KBM-7 (cell line): ENCODE data around the gene OSBPL5.

Experiments
- DNase-seq: peaks from one replicate; pipeline ENCODE4 v3.0.0-alpha.2; 2015
- in situ Hi-C: fragments of 300-500 bp; cut with MboI; formaldehyde crosslinking; loops from 2 replicates; pipeline ENCODE4 v1.14.3; 2020; ENCODE audit warnings: low sequenced_read_pairs, low pct_unique_long_range_greater_than_20kb, mixed read lengths

The OSBPL5 gene

DNA sequence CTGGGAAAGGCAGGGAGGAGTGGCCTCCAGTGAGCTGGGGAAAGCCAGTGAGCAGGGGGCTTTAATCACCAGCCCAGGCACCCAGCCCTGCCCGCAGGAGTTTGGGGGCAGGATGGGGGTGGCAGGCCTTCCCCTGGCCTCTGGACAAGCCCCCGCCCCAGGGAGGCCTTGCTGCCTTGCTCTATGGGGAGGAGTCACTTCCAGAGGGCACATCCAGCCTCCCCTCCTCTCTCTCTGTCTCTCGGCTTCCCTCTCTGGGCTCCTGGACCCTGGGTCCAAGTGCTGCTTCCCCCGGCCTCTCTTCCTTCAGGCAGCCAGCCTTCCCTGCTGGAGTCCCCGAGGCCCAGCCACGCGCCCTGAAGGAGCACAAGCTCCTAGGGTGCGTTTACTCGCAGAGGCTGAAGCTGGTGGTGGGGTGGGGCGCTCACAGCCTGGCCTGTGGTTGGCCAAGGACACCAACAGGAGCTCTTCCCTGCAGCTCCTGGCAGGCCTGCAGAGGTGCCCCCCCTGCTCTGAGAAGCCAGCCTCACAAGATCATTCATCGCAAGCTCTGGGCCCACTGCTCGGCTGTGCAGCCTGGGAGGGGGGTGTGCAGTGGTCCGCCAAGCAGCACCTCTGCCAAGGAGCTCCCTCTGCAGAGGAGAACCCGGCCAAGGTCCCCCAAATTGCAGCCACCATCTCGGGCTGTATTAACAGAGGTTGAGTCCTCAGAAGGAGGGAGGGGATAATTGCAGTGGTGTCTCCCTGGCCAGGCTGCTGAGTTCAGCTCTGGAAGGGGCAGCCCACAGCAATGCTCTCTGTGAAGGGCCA is 25.4 kb downstream of the OSBPL5 start:
- DNase-seq = no peak
- in situ Hi-C loops = no loop called here

DNA sequence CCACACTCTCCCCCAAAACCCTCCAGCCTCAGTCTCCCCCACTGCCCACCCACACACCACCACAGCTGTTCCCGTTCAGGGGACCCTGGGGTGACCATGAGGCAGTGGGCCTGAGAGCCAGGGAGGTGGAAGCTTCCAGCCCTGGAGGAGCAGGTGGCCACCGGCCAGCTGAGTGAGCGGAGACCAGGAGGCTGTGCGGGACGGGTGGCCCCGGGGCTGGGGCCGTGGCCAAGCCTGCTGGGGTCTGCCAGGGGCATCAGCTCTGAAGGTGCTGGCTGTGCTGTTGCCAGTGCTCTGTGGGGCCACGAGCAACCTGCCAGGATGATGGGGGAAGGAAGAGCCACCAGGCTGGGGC is 26.0 kb downstream of the OSBPL5 start:
- DNase-seq = no peak
- in situ Hi-C loops = no loop called here

DNA sequence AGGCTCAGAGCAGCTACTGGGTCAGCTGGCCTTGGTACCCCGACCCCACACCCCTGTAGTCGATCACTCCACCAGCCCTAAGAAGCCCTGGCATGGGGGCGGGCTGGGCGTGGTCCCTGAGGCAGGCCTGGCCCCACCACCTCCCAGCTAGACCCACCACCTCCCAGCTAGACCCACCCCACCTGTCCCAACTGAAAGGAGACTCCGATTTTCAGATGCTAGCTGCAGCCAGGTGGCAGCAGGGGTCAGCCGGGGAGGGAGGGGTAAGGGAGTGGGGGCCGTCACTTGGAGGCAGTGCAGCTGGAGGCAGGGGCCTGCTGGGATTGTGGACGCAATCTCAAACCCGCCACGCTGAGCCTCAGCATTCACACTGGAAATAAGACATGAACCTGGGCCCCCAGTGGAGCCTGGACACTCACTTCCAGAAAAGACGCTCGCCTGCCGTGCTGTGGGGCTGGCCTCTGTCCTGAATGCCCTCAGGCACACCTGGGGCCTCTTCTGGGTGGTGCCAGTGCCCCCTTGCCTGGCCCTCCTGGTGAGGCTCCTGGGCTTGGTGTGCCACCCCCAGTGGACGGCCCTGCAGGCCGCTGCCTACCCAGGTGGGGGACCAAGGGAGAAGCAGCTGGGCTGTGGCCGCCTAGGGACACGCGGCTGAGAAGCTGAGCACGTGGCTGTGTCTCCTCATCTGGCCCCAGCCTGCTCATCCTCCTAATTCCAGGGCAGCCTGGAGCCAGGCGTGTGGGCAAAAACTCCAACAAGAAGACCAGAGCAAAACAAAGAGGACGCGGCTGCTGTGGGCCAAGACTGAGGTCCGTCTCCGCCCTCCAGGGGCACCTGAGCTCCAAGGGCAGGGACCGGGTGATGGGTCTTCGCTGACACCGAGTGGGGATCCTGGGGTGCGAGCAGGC is 26.7 kb downstream of the OSBPL5 start:
- in situ Hi-C loops = no loop called here
- DNase-seq = no peak

DNA sequence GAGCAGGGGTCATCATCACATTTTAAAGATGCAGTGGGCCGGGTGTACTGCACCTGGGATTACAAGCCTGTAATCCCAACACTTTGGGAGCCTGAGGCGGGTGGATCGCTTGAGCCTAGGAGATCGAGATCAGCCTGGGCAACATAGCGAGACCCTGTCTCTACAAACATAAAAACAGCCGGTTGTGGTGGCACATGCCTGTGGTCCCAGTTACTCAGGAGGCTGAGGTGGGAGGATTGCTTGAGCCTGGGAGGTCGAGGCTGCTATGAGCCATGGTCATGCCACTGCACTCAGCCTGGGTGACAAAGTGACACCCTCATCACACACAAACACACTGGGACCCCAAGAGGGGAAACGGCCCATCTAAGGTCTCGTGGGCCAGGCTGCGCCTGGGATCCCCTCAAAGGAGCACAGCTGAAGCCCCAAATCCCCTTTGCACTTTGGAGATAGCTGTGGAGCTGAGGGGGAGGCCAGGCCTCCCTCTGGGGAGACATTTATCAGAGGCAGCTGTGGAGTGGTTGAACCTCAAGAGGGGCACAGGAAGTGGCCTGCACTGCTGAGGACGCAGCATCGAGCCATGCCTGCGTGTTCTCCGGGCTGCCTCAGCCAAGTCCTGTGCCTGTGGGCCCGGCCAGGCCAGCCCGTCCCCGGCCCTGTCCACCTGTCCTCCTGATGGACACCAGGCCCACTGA is 27.5 kb downstream of the OSBPL5 start:
- in situ Hi-C loops = no loop called here
- no peak for DNase-seq

DNA sequence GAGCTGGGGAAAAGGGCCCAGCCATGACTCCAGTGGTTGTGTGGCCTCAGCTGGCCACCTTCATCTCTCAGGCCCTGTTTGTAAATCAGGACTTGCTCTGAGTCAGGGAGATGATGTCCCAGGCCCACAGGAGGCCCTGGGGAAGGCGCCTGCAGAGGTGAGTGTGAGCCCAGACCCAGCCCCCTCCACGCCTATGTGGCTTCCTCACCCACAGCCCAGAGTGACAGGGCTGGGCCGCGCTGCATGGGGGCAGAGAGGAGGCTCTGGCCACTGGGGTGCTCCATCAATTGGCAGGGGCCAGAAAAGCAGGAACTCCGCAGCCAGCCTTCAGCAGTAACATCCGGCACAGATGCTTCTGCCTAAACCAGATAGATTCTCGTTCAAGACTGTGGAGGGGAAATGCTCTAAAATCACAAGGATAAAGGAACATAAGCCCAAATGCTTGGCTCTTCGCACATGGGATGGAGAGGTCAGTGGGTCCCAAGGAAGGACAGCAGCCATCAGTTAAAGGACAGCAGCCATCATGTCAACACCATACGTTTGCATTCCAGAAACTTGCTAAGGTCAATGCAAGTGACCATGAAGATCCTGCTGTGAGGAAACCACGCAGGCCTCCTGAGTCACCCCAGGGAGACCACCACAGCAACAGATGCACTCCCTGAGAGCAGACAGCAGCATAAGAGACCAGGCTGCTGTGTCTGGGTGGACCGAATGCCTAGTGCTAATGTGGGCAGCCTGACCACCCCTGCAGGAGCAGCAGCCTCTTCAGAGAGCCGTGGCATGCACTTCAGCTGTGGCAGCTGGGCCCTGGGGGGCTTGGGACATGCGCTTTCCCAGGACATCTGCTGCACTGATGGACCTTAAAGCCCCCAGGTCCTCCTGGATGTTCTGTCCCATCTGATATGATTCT is 28.3 kb downstream of the OSBPL5 start:
- no peak for DNase-seq
- in situ Hi-C loops = no loop called here

DNA sequence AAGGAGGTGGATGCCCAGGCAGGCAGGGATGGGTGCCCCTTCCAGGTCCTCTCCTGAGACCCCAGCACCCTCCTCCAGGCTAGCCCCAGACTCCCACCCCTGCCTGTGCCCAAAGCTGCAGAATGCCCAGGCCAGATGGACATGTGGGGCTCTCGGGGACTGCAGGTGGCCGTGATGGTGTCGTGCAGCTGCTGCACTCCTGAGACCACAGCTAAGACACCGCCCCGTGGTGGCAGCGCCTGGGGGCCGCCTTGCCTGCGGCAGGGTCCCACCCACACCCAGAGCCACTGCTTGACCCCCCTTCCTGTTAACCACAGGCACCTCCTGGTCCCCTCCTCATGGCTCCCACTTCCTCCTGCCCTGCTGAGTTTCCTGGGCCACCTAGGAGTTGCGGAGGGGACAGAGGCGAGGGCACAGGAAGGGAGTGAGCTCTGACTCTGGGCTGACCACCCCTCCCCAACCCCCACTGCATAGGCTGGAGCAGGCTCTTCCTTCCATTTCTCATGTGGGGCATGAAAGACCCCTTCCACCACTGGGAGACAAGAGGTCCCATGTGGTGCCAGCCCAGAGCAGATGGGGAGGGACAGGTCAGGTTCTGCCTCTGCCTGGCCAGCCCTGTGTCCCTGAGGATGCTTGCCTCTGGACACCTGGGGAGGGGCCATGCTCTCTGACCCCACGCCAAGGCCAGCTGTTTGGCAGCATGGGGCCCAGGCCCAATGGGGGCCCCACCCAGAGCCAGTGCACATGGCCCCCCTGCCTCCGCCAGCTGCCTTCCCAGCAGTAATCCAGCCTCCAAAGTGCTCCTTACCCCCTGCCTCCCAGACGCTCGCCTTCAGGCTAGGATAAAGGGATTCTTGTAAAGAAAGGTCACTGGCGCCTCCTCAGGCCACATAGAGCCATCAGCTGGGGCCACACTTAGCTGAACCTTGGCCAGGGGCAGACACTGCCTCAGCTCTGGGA is 29.3 kb downstream of the OSBPL5 start:
- in situ Hi-C loops = no loop called here
- DNase-seq = peak; percentile 32

DNA sequence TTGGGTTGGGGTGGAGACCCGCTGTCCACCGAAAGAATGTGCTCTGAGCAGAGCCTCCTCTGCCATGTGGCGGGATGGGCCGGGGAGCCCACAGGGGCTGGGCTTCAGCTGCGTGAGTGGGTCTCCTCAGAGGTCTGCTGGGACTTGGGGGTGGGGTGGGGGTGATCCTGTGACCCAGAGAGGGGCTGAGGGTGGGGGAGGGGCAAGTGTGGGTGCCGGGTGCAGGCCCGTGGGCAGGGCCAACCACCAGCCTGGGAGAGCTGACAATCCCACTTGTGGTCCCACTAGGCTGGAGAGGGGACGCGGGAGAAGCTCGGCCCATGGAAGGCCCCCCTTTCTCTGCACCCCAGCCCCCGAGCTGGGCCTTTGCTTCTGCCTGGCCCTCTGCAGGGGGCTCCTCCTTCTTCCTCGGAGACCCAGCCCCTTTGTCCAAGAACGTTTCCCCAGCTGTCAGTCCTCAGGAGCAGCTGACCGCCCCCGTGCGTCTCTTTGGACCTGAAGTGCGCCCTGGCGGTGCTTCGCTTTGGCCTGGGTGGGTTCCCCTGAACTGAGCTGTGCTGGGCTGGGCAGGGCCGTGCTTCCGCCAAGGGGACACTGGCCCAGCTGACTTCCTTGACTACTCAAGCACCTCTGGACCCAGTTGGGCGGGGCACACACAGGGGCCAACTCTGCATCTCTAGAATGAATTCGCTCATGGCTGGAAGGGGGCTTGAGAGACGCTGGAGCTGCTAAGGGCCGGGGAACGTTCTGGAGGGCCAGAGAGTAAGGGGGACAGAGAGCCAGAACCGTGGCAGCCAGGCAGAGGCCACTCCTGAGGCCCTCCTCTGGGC is 30.2 kb downstream of the OSBPL5 start:
- DNase-seq = no peak
- in situ Hi-C loops = no loop called here

DNA sequence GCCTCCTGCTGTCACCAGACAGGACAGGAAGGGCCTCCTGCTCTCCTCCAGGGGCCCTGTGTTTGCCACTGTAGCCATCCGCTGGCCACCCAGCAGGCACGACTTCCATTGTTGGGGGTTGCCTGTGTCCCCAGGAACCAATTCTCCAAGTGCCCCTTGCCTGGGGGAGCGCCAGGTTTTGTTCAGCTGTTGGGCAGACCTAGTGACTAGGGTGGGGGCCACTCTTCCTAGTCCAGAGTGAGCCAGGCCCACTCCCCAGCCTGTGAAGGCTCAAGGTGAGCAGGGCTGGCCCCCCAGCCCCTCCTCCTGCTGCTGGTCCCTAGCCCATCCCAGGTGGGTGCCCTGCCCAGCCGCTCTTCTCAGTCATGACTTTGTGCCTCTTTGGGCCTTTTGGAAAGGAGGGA is 30.9 kb downstream of the OSBPL5 start:
- in situ Hi-C loops = no loop called here
- no peak for DNase-seq

DNA sequence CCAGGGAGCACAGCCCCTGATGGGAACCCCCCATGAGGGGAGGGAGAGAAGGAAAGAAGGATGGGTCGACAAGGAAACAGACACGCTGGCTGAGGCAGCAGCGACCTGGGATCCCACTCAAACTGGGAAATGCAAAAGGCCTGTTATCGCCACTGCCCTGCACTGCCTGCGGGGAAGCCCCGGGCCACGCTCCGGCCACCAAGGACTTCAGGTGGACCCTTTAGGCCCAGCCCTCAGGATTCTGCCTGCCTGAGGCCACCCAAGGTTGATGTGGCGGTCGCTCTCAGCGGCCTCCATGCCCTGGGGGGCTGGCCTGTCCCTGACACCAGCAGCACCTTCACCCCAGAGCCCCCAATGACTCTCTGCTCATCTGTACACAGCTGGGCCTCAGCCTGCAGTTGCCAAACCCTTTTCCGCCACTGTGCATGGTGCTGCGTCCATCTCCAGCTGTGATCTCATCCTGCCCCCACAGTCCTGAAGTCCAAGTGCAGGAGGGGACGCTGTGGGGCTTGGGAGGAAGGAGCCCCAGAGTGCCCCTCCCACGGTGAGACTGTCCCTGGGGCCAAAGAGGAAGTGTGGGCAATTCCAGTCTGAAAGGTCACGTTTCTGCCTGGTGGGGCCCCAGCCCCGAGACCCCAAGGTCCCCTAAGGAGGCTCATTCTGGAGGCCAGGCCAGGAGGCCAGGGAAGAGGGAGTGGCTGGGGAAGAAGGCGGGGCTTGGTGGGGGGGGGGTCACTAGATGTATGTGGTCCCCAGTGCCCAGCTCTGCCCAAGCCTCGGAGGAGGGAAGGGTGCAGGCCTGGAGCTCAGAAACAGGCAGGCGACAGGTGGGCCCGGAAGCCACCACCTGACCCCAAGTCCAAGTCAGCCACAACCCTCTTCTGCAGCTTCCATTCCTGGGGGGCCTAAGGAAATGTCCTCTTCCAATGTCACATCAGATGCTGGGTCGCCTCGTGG is 31.6 kb downstream of the OSBPL5 start:
- no peak for DNase-seq
- in situ Hi-C loops = no loop called here

DNA sequence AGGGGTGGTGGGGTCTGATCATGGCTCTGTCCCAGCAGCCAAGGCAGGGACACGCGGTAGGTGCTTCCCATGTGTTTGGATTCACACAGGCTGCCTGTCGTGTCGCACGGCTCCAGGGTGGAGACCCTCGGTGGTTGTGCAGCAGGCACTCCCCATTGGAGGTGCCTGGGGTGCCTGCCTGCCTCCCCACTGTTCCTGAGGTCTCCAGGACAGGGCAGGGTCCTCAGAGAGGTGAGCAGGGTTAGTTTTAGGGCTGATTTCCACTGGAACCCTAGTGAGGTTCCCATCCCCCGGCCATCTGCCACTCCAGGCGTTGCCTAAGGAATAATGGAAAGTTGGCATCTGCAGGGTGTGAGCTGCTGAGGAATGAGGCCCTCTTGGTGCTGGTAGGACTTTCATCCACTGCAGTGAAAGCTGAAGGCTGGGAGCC is 32.3 kb downstream of the OSBPL5 start:
- in situ Hi-C loops = no loop called here
- no peak for DNase-seq

DNA sequence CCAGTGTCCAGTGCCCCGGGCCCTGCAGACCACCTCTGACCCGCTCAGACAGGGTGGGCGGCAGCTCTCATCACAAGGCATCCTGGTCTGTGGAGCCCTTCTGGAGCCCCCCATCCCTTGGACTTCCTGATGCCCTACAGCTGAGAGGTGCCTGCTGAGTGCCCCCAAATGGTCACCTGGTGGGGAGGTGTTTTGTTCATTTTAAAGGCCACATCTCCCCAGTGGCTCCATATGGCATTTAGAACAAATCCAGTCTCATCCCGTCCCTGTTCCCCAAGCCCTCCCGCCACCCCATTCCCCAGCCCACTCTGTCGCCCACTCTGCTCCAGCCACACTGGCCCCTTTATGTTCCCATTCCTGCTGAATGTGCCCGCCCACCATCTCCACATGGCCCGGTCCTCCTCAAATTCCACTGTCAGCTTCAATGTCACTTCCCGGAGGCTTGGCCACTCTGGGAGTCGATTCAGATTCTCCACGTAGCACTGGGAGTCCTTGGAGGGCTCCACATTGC is 32.8 kb downstream of the OSBPL5 start:
- no peak for DNase-seq
- in situ Hi-C loops = no loop called here

DNA sequence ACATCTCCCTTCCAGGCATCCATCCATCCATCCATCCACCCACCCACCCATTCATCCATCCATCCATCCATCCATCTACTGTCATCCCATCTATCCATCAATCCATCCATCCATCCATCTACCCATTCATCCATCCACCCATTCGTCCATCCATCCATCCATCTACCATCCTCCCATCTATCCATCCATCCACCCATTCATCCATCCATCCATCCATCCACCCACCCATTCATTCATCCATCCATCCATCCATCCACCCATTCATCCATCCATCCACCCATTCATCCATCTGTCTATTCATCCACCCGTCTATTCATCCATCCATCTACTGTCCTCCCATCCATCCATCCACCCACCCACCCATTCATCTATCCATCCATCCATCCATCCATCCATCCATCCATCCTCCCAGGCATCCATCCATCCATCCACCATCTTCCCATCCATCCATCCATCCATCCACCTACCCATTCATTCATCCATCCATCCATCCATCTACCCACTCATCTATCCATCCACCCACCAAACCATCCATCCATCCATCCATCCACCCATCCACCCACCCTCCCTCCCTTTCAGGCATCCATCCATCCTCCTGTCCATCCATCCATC is 33.7 kb downstream of the OSBPL5 start:
- in situ Hi-C loops = no loop called here
- no peak for DNase-seq

DNA sequence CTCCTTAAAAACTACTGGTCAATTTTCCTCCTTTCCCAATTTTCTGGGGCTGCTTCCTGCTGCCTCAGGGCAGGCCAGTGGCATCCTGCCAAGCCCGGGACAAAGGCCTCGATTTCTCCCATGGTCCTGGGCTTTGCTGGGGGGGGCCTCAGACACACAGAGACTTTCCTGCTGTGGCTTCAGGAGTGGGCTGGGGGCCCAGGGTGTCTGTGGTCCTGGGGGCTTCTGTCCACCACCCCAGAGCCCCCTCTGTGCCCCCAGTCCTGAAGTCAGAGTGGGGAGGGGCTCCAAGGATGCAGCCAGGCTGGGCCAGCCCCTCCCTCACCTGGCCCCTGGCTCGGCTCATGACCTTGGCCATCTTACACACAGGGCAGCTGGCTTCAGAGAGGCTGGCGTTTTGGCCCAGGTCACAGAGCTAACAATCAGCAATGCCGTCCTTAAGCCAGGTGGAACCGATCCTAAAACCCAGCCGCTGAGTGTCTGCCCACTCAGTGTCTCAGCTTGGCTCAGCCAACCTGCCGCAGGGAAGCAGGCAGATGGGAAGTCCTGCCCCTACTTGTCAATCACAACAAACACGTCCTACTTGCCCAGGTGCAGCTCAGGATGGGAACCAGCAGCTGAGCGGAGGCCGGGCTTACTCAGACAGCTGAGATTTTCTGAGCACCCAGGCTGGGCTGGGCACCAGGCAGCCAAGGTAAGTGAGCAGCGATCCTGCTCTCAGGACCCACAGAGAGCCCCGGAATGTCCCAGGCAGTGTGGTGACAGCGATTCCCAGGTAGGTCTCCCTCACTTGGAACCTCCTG is 34.6 kb downstream of the OSBPL5 start:
- DNase-seq = no peak

DNA sequence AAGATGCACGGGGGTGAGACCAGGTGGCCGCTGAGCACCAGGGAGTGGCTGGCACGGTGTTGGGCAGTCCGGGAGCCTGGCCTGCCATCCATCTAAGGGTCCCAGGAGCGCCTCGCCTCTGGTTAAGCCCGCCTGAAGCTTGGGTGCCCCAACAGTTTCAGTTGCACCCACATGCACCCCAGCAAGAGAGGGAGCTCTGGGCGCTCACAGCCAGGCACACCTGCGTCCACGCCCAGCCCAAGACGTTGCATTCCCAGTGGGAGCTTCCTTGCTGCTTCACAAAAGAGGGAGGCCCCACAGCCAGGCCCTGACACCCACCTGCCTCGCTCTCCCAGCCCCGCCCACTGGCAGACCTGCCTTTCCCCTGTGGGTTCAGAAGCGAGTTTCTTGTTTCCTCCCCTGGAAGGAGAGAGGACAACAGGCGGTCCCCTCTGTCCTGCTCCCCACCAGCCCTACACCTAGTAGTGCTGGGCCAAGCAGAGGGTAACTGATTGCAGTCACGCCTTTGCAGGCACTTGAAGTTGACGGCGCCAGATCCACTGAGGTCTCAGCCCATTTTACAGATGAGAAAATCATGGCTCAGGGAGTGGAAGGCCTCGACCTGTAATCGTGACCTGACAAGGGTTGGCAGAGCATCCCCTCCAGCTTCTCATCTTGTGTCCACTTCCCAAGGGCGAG is 35.4 kb downstream of the OSBPL5 start:
- DNase-seq = no peak
- in situ Hi-C loops = no loop called here

More for the DNA sequence above, 34.6 kb downstream of the OSBPL5 start:
- in situ Hi-C loops = no loop called here
